Fibroblast of skin of left biceps (primary cell): Measurements from ENCODE around the gene DCPS.
A peak's percentile ranks its signal among the peaks of the same experiment; 100 is the strongest.

Source experiments
- DNase-seq, 2 experiments: peaks; one replicate each; pipeline ENCODE4 v3.0.0-alpha.2; 2013; ENCODE audit warnings: low read depth in 2 of 2

DCPS gene

DNA sequence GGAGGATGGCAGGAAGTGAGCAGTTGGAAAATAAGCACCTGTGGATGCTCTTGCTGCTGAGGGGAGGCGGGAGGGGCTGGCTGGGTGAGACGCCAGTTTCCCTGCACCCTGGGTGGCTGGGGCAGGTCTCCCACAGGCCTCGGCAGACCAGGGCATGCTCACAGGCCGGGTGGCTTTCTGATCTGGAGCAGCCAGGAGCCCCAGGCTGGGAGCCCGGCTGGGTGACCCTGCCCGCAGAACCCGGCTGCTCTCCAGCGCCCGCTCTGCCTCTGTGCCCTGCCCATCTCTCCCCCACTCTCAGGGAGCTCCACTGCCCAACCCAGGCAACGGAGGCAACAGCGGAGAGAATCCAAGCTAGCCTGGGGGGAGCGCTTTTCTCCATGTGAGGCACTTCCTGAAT is 24.6 kb downstream of the DCPS start:
- DNase-seq = no peak

DNA sequence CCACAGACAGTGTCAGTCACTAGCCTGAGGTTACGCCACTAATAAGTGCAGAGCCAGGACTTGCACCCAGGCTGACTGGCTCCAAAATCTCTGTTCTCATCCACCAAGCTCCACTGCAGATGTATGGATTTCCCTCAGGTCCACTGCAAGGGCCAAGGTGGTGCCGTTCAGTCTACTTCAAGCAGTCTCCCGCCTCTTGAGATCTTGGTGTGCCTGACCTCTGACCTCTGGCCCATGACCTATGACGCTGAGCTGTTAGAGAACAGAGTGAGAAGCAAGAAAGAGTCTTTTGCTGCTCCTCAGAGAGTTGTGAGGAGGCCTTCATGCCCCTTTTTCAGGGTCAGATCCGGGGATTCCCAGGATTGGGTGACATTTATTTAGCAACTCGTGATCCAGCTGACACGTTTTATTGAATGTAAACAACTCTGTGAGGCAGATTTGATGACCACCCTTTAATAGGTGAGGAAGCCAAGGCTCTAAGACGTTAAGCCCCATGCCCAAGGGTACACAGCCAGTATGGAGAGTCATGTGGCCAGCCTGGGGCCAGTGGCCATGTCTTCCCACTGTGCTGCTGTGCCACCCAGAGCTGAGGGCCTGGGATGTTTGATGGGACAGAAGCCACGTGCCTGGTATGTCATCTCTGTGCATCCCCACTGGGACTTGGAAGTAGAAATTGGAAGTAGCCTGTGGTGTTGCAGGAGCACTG is 25.2 kb downstream of the DCPS start:
- no peak for DNase-seq

DNA sequence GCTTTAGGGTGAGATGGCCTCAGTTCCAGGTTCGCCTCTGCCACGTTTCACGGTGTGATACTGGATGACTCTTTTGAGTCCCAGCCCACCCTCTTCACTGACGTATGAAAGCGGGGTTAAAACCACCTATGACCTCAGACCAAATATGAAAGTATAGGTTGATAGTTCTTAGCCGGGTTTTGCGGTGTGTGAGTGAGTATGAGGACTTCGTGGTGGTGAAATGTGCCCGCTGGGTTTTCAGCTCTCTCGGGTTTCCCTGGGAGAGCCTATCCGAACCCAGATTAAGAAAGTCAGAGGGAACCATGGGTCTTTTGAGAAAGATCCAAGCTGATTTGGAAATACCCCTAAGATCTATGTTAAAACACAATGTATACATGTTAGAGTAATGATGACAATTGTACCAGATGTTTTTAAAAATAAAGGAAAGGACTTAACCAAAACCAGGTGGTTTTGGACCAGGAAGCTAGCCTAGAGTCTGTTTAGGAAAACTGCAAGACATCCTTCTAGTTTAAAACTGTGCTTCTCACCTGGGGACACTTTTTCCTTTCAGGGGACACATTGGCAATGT is 25.9 kb downstream of the DCPS start:
- no peak for DNase-seq

DNA sequence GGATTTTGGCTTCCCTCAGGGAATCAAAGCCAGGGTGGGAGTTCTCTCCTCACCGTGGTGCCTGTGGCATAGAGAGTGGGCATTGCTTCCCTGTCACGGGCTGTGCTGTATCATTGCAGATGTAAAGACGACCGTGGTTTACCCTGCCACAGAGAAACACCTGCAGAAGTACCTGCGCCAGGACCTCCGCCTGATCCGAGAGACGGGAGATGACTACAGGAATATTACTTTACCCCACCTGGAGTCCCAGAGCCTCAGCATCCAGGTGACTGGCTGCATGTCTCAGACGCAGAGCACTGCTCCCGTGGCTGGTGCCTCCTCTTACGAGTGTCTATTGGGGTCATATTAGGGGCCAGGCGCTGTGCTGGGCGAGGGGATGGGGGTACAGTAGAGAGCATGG is 27.4 kb downstream of the DCPS start:
- no peak for DNase-seq

DNA sequence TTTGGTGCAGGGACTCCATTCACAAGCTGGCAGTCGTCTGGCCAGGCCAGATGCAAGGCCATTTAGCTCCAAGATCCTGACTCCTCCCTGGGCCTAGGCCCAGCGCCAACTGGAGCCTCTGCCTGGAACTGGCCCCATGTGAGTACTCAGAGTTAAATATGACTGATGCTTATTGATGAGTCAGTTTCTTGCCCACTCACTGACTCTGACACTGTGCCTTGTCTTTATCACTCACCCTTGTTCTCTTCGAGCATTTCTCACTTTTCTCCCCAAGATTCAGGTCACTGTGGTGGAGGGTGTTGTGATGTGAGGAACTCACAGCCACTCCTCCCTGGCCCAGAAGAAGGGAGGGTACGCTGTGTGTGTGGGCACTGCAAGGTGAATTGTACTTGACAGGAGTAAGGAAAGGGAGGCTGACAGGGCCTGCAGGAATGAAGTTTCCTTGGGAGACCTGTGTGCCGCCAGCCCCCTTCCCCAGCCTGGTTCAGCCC is 28.4 kb downstream of the DCPS start:
- peak in 1 of 2 experiments; percentile 53 for DNase-seq

DNA sequence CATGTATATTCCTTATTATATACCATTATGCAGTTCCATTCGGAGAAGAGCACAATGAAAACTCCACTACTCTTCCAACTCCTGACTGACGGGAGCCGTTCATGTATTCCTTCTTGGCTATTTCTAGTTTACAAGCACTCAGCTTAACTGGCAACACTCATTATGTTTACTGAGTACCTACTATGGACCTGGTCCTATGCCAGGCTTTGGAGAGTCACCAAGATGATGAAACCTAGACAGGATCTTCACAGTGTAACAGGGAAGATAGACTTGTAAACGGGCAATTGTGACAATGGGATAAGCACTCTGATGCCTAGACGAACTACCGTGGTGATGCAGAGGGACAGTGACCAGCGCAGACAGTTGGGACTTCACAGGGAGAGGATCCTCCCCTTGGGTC is 29.3 kb downstream of the DCPS start:
- DNase-seq = no peak

DNA sequence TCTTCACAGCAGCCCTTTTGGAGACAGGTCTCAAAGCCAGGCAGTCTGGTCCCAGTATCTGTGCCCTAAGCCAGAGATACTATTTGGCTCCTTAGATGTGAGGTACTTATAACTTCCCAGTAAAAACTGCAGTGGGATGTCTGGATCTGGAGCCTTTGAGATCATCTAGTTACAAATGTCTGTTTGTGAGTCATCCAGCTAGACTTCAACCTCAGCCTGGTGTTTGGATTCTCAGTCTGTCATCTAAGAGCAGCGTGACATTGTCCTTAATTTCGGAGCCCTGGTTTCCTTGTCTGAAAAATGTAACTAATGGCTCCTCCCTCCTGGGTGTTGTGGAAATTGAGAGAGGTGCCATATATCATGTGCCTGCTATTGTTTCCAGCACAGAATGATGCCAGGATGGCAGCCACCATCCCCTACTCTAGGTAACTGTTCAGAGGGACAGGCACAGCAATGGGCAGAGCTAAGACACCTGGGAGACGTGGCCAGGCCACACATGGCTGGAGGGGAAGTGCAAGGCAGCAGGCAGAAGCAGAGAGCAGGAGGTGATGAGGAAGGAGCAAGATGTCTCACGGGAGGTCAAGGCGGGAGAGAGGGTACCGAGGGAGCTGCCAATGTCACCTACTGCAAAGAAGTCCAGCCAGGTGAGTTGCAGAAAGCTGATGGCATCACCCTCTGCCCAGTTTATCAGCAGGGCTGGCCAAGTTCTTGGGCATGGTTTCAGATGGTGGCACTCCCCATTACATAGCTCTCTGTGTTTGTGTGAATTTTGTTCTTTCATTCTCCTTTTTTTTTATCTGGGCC is 31.0 kb downstream of the DCPS start:
- no peak for DNase-seq

DNA sequence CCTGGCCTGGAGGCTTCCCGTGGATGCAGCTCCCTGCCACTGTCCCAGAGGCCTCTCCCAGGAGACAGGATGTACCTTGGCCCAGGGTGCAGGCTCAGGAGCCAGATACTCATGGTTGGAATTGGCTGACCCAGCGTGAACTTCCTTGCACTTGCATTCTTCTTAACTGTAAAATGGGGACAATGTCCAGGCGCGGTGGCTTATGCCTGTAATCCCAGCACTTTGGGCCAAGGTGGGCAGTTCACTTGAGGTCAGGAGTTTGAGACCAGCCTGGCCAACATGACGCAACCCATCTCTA is 31.6 kb downstream of the DCPS start:
- DNase-seq = no peak

DNA sequence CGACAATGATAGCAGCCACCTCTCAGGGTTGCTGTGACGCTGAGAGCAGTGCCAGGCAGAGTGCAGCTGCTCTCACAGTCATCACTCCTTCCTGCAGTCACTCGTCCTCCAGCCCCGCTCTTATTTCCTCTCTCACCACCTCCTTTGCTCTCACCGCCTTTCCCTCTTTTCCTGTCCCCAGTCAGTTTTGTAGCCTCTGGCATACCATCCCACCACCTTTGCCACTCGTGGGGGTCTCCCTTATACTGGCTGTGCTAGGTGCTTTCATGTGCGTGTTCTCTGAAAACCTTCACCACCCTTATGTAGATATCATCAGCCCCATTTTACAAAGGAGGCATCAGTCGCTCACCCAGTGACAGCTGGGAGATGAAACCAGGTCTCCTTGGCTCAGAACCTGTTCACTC is 32.3 kb downstream of the DCPS start:
- no peak for DNase-seq

DNA sequence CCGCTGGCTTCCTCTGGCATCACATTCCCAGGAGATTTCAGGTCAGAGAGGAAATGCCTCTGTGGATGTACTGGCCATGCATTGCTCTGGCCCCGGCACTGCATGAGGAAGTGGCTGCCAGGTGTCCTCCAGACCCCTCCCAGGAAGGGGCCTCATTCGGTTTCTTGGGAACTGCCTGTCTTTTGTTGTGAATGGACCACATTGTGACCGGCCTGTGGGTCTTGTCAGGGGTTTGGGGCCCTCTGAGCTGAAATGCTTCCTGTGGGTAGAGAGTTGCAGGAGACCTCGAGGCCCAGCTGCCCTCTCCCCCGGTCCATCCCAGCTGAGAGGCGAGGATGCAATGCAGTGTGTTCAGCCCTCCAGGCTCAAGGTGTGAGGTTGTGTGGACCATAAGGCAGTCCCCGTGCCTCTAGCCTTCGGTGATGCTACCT is 32.8 kb downstream of the DCPS start:
- DNase-seq = no peak

DNA sequence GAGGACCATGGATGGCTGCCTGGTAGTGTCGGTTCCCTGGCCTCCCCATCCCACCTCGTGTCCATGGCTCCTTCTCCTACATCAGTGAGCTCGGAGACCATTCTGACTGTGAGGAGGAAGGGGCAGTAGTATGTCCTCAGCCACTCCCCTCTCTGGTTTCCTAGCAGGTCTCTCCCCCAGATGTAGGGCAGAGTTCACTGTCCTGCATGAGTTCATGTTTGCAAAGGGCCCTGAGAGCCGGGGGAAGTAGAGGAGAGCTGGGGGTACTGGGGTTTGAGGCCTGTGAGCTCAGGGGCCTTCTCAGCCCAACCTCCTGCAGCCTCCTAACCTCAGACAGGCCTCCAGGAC is 33.2 kb downstream of the DCPS start:
- no peak for DNase-seq

DNA sequence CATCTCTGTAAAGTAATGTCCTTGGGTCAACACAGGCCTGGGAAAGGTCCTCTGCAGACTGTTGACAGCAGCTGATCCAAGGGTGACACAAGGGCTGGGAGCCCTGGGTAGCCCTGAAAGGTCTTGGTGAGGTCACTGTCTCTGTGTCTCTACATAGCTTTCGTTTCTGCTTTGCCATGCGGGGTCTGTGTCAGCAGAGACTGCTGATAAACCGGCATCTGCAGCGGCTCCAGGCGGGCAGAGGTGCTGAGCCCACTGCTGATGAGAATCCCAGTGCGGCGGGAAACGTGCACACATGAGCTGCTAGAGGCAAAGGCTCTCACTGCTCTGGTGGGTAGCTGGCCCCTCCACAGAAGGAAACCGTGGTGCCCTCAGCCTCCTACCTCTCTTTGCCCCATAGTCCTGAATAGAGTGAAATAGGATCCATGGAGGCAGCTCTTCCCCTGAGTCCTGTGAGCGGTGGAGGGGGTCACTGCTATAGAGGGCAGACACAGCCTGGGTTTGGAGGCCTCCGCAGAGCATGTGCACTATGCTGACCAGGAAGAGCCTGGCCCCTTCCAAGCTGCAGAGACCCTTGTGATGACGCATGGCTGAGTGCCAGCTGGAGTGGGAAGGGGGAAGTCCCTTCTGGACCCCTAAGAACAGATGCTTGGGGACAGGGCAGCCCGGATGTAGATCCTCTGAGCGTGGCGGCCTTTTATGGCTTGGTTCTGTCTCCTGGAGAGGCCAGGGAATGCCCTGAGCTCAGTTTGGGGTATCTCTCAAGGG is 33.8 kb downstream of the DCPS start:
- no peak for DNase-seq

DNA sequence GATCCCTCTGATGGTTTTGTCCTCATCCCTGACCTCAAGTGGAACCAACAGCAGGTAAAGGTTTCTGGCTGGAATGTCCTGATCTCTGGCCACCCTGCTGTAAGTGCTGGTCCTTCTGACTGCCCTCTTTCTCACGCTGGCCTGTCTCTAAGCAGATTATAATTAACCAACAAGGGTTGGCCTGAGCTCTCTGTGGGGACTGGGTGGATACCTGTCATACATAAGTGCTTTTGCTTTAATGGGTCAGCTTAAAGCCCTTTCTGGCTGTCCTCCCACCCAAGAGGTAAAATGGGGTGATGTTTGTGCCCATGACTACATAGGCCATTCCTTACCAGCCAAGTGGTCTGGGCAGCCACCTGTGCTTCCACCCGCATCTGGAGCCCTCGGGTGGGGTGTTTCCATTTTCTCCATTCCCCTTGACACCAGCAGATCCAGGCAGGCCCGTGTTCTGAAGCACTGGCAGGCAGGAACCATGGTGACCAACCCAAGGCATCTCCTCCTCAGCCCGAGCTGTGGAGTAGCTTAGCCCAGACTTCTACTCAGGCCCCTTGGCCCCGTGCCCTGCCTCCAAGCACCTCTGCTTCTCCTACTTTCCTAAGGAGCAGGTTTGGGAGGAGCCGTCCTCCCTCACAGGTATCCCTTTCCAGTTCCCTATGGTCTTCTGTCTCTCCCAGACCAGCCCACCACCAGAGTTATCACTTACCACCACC is 34.6 kb downstream of the DCPS start:
- no peak for DNase-seq

DNA sequence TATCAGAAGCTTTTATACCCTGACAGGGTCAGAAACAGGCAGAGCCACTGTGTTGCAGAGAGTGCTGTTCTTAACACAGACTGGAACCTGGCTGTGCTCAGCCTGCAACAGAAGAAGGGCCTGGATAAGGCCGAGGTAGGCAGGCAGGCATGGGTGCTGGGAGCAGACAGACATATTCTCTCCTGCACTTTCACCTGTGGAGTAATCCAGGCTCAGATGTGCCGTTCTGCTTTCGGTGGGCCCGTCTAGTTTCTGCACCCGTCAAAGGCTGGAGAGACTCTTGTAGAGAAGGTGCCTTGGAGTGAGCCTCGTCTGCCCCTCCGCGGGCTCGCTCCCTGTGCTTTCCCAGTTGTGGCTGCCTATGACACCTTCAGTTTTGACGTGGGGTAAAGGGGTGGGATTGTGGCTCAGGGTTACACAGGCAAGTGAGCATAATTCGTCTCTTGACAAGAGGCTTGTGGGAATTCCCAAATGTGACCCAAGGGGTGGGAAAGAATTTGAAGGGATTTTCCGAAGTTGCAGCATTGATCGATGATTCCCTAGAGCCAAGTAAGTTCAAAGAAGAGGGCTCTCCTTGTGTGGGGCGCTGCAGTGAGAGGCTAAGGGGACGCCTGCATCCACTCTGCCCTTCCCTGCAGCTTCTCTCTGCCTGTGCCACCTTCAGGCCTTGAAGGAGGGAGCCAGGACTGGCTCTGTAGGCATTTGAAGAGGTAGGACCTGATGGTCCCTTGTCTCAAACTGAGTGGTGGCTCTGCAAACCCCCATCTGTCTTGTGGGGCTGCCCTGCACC is 35.4 kb downstream of the DCPS start:
- no peak for DNase-seq

DNA sequence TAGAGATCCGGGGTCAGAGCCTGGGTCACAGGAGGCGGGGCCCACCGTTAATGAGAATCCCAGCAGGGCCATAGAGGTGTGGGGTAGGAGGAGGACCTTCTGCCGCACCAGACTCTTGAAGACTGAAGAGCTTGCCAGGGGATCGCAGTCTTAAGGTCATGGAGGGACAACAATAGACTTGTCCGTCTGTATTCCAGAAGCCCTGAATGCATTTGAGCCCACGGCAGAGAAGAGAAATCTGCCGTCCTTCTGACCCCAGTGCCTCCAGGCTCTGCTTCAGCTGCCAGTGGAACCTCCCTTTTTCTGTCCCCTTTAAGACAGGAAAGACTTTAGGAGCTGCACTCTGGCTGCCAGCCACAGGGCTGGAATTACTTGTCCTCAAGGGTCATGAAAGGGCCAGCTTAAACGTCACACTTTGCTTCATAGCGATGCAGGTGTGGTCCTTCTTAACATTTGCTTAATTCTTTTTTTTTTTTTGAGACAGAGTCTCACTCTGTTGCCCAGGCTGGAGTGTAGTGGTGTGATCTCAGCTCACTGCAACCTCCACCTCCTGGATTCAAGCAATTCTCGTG is 36.1 kb downstream of the DCPS start:
- no peak for DNase-seq

DNA sequence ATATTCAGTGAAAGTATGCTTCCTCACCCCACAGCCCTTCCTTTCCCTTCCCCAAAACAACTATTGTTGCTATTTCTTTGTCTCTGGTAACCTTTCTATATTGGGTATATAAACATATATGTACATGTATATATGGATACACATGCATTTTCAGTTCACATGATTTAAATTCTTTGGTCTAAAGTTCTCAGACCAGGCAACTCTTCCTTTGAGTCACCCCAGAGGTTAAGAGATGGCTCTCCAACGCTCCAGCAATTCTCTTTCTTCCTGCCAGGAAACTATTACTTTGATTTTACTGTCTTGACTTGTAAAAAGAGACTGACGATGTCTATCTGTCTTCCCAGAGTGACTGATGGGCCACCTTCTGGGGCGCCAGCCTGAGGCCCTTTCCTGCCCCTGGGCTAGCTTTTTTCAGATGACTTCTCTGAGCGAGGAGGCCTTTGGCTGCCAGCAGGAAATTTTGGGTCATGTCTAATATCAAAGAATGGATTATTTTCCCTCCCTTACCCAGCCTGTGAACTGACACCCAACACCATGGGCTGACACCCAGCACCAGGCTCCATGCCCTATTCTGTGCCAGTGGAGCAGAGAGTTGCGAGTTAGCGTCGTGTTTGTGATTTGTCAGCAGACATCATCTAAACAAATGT is 37.2 kb downstream of the DCPS start:
- DNase-seq = no peak

DNA sequence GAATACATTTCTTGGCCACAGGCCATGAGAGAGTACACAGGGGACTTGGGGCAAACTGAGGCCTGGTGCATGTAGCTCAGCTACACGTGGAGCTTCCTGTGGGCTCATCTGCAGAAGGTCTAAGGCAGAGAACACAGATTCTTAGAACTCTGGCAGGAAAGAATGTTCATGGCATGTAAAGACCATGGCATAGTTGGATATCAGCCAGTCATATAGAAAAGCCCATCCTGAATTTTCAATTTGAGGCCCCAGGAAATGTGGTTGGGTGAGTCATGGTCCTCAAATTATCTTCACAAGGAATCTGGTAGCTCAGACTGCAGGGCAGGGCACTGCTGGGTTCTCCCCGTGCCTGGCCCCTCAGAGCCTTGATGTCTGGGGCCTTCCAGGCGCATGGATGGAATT is 37.9 kb downstream of the DCPS start:
- peak; percentile 80 to 81 for DNase-seq

DNA sequence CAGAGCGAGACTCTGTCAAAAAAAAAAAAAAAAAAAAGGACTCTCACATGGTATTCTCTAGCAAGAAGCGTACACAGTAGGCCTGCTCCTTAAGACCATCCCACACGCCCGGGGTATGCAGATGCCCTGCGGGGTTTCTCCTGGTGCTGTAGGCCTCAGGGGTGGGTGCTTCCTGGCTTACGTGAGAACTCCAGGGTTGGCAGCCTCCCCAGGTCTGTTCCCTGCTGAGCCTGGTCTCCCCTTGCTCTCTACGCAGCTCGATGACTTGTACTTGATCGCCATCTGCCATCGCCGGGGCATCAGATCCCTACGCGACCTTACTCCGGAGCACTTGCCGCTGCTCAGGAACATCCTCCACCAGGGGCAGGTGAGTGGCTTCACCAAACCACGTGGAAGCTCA is 39.2 kb downstream of the DCPS start:
- no peak for DNase-seq

DNA sequence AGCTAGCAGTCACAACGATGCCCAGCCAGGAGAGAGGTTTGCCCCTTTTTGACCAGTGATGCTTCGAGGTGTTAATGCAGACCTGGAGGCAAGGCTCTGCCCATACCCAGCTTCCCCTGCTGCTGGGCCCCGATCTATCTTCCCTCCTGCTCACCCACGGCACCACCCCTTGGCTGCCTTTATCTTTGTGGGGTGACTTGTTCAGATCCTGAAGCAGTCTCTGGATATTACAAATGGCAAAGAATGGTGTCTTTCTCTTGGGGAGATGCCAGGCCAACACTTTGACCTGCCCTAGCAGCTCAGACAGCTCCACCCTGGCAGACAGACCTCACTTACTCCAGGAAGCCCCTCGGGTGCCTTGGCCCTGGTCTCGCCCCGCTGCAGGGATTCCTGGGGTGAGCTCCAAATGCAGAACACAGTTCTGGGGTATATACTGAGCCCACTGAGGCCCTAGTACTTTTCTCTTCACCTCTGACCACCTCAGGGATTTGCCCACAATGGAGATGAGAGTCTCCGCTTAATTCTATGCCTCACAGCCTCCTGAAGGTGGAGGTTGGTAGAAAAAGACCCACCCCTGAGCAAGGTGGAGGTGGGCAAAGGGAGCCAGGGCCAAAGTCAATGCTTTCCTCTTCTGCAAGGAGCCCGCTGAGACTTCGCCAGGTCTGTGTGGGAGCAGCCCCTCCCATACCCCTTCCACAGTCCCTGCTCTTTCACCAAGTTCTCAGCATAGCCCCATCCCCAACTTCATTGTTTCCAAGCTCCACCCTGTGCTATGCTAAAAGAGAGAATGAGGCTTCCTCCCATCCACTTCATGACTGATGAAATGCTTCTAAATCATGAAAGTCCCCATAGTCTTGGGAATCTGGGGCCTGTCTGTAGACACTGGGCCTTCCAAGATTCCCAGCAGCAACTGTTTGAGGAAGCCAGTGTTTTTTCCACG is 40.6 kb downstream of the DCPS start:
- no peak for DNase-seq
